Lung microvascular endothelial cell (primary cell): ENCODE results near the gene ANTXR1. TPM values are rescaled to one million over a fixed set of nuclear protein-coding genes. Genes with fewer than 3 reads are reported as not detected.

Source experiments
- DNase-seq, 2 donors: peaks; one replicate each; pipeline versions ENCODE4 v3.0.0 to v3.0.0-alpha.2; 2010; ENCODE audit warnings: low read depth in 2 of 2
- total RNA-seq: library from RNA; depleted of rRNA; stranded (reverse); fragments of >200 nt; gene quantifications from 2 replicates; pipeline ENCODE4 v1.2.1, GENCODE V29; 2014

Gene ANTXR1
- total RNA-seq, 1 donor from 2014 or later = 0.20 TPM

- no peak for DNase-seq
Measured at GRCh38 chr2:69260666-69261065, 247.7 kb downstream of the ANTXR1 start.

GRCh38 chr2:69269330-69269729, 256.4 kb downstream of the ANTXR1 start:
- no peak for DNase-seq

GRCh38 chr2:69271831-69272257, 258.9 kb downstream of the ANTXR1 start:
- peak; percentile 33 to 55 for DNase-seq

GRCh38 chr2:69272803-69273471, 260.0 kb downstream of the ANTXR1 start:
- peak; percentile 22 to 96 for DNase-seq

GRCh38 chr2:69275490-69275889, 262.5 kb downstream of the ANTXR1 start:
- DNase-seq = peak; percentile 21 to 77

GRCh38 chr2:69278366-69278765, 265.4 kb downstream of the ANTXR1 start:
- peak; percentile 34 to 82 for DNase-seq

GRCh38 chr2:69279211-69279610, 266.2 kb downstream of the ANTXR1 start:
- no peak for DNase-seq

GRCh38 chr2:69279931-69280681, 267.1 kb downstream of the ANTXR1 start:
- no peak for DNase-seq

GRCh38 chr2:69280796-69281412, 267.9 kb downstream of the ANTXR1 start:
- DNase-seq = no peak

GRCh38 chr2:69285379-69285894, 272.5 kb downstream of the ANTXR1 start:
- no peak for DNase-seq

- DNase-seq = no peak
Measured at GRCh38 chr2:69287544-69287943, 274.6 kb downstream of the ANTXR1 start.

- no peak for DNase-seq
Measured at GRCh38 chr2:69288429-69288828, 275.4 kb downstream of the ANTXR1 start.

GRCh38 chr2:69291004-69291650, 278.1 kb downstream of the ANTXR1 start:
- DNase-seq = peak in 1 of 2 donors; percentile 63

GRCh38 chr2:69291721-69292120, 278.7 kb downstream of the ANTXR1 start:
- no peak for DNase-seq

- DNase-seq = no peak
Measured at GRCh38 chr2:69292256-69292655, 279.3 kb downstream of the ANTXR1 start.

GRCh38 chr2:69296421-69296820, 283.4 kb downstream of the ANTXR1 start:
- no peak for DNase-seq

GRCh38 chr2:69297216-69297615, 284.2 kb downstream of the ANTXR1 start:
- no peak for DNase-seq

GRCh38 chr2:69298261-69298660, 285.3 kb downstream of the ANTXR1 start:
- peak in 1 of 2 donors; percentile 84 for DNase-seq

- DNase-seq = peak in 1 of 2 donors; percentile 87
Measured at GRCh38 chr2:69298862-69299261, 285.9 kb downstream of the ANTXR1 start.
